Measurements from ENCODE around the gene NRROS. TPM values are rescaled to one million over a fixed set of nuclear protein-coding genes. Genes with fewer than 3 reads are reported as not detected.

NRROS gene
- total and polyA plus RNA-seq, 2 of the 13 experiments (the other 11 are each of a cell fraction or from before 2014, with no cell fraction given) = not detected

- TF ChIP-seq ZNF589 (CRISPR knock-in tag; conservative IDR thresholded peaks at IDR 0.05) (no peak), ZFP36 (IDR thresholded peaks at IDR 0.05; ENCODE audit: borderline replicate concordance, low read depth, low read length, partially characterized antibody) (no peak), HBP1 (CRISPR knock-in tag; IDR thresholded peaks at IDR 0.05; ENCODE audit: low read depth) (no peak), CERS6 (CRISPR knock-in tag; IDR thresholded peaks at IDR 0.05) (no peak), PHB2 (IDR thresholded peaks at IDR 0.05; ENCODE audit: partially characterized antibody) (no peak)
These were observed 30.8 kb upstream of the NRROS start (continued) for GRCh38 chr3:196608693-196609092.

GRCh38 chr3:196609343-196609775 is 30.1 kb upstream of the NRROS start:
- POLR2A ChIA-PET = no interaction called here
- H3K9ac ChIP-seq (ENCODE audit: insufficient read depth, low read depth, low read length) = no peak overlapping the region
- TF ChIP-seq ZNF549 (CRISPR knock-in tag; IDR thresholded peaks at IDR 0.05) (no peak), PAX8 (CRISPR knock-in tag; IDR thresholded peaks at IDR 0.05; ENCODE audit: borderline replicate concordance) (no peak), ZNF670 (CRISPR knock-in tag; IDR thresholded peaks at IDR 0.05; ENCODE audit: borderline replicate concordance) (no peak), ZNF407 (CRISPR knock-in tag; IDR thresholded peaks at IDR 0.05; ENCODE audit: not compliant biosample characterization) (no peak), ZBTB7B (CRISPR knock-in tag; IDR thresholded peaks at IDR 0.05) (no peak), NCOA1 (CRISPR knock-in tag; IDR thresholded peaks at IDR 0.05) (no peak), ZBTB8A (CRISPR knock-in tag; IDR thresholded peaks at IDR 0.05; ENCODE audit: borderline replicate concordance, low read depth) (no peak)

More at GRCh38 chr3:196609343-196609775, 30.1 kb upstream of the NRROS start:
- Histone ChIP-seq H3K79me2 (ENCODE audit: insufficient read depth, low read length) (no peaks in the 10 kb centered on the region), H2AFZ (ENCODE audit: low read length) (no peak overlapping the region), H3K4me3 (replicated peaks in 1 of 3; ENCODE audit: insufficient read depth in 1 of 3, low read depth in 2 of 3, low read length in 3 of 3) (no peak overlapping the region), H4K20me1 (ENCODE audit: insufficient read depth, low read length) (no peaks in the 10 kb centered on the region), H3K4me1 (ENCODE audit: insufficient read depth, low read length) (peaks cover 11% of the 10 kb centered on the region), H3K36me3 (replicated peaks in 1 of 2; ENCODE audit: control insufficient read depth in 1 of 2, insufficient read depth in 2 of 2, low read length in 2 of 2) (no peaks in the 10 kb centered on the region), H3K27ac (ENCODE audit: extremely low read length, insufficient read depth, low read length) (no peak overlapping the region), H3K4me2 (ENCODE audit: low read depth, low read length) (no peak overlapping the region), H3K9me3 (ENCODE audit: low read length) (no peaks in the 10 kb centered on the region), H3K27me3 (ENCODE audit: control insufficient read depth in 1 of 2, insufficient read depth in 2 of 2, low read length in 2 of 2) (peaks cover 0 to 24% of the 10 kb centered on the region in 2 experiments; a peak in 3 of 5 replicates)
- ATAC-seq (peak; percentile 99), FAIRE-seq (peak; percentile 64), DNase-seq (ENCODE audit: low spot score) (peak; percentile 64)
- in situ Hi-C loops (cut with HindIII; ENCODE audit: extremely low pct_ligation_motif_present, low pct_unique_long_range_greater_than_20kb) (loop anchor here (5.0 kb wide), 1 partner anchor 78 kb away; no protein-coding TSS in a partner anchor), intact Hi-C loops (cut with micrococcal nuclease; ENCODE audit: unreplicated experiment) (loop anchor here (1.0 kb wide), 2 partner anchors 76 to 333 kb away; partner anchors contain the start of gene NCBP2)
- CTCF ChIA-PET (ENCODE audit: low intra/inter-chr PET ratio, low total read pairs) = interaction anchor here (1.2 to 3.4 kb wide), 3 partner anchors 75 to 360 kb away, joined by 3 to 59 read pairs (median 5); no protein-coding TSS in a partner anchor
- 12% methylated on average over 5 of the region's 5 CpGs for WGBS (ENCODE audit: low lambda C conversion rate)
- BruUV-seq (replicated peaks) = no TSS peak

Measured in HepG2 (cell line).